GM18505 (cell line): Measurements from ENCODE around the gene ATP6V1C2.
A peak's percentile ranks its signal among the peaks of the same experiment; 100 is the strongest.
"Not testable (repeated sequence)": the region's sequence is repeated elsewhere in the genome, so short reads cannot be mapped to it uniquely, and the experiment has no call there.

ENCODE experiments used
- ATAC-seq: cut with Tn5 transposase; IDR thresholded peaks from one replicate; pipeline ENCODE4 v1.9.1; 2021; ENCODE audit not compliant: unreplicated experiment
- POLR2A ChIP-seq: IDR thresholded peaks from 4 replicates; pipeline ENCODE4 v1.6.1; 2011; ENCODE audit warnings: borderline replicate concordance; ENCODE audit not compliant: insufficient read depth, insufficient read length; ENCODE audit errors: extremely low read depth

Gene ATP6V1C2

GRCh38 chr2:10792001-10792634 lies 70.7 kb downstream of the ATP6V1C2 start:
- ATAC-seq: no peak
- no peak for TF ChIP-seq POLR2A

GRCh38 chr2:10792660-10793400 lies 71.4 kb downstream of the ATP6V1C2 start:
- no peak for TF ChIP-seq POLR2A
- ATAC-seq: no peak

- TF ChIP-seq POLR2A: no peak
- no peak for ATAC-seq
Measured at GRCh38 chr2:10793816-10794215, 72.4 kb downstream of the ATP6V1C2 start.

GRCh38 chr2:10794876-10795275 lies 73.4 kb downstream of the ATP6V1C2 start:
- no peak for ATAC-seq
- TF ChIP-seq POLR2A: no peak

- ATAC-seq: no peak
- no peak for TF ChIP-seq POLR2A
Measured at GRCh38 chr2:10795508-10796046, 74.1 kb downstream of the ATP6V1C2 start.

GRCh38 chr2:10796703-10797102 lies 75.3 kb downstream of the ATP6V1C2 start:
- TF ChIP-seq POLR2A: no peak

GRCh38 chr2:10798783-10799182 lies 77.4 kb downstream of the ATP6V1C2 start:
- TF ChIP-seq POLR2A: no peak
- no peak for ATAC-seq

More at GRCh38 chr2:10796703-10797102, 75.3 kb downstream of the ATP6V1C2 start:
- no peak for ATAC-seq

- TF ChIP-seq POLR2A: no peak
- no peak for ATAC-seq
Measured at GRCh38 chr2:10800163-10800562, 78.7 kb downstream of the ATP6V1C2 start.

- ATAC-seq: no peak
- no peak for TF ChIP-seq POLR2A
Measured at GRCh38 chr2:10802657-10803056, 81.2 kb downstream of the ATP6V1C2 start.

- ATAC-seq: not testable (repeated sequence)
Measured at GRCh38 chr2:10805990-10806389, 84.6 kb downstream of the ATP6V1C2 start.

GRCh38 chr2:10806543-10806942 lies 85.1 kb downstream of the ATP6V1C2 start:
- TF ChIP-seq POLR2A: no peak
- ATAC-seq: no peak

- ATAC-seq: peak; percentile 20
- no peak for TF ChIP-seq POLR2A
Measured at GRCh38 chr2:10810202-10811161, 89.1 kb downstream of the ATP6V1C2 start.

- no peak for TF ChIP-seq POLR2A
- no peak for ATAC-seq
Measured at GRCh38 chr2:10811517-10811916, 90.1 kb downstream of the ATP6V1C2 start.
